ENCODE measurements around the gene KDM8. TPM values are rescaled to one million over a fixed set of nuclear protein-coding genes. Genes with fewer than 3 reads are reported as not detected.
"Not testable (repeated sequence)": the region's sequence is repeated elsewhere in the genome, so short reads cannot be mapped to it uniquely, and the experiment has no call there.

KDM8 gene
- polyA plus RNA-seq, 1 experiment: 2.5 TPM

DNA sequence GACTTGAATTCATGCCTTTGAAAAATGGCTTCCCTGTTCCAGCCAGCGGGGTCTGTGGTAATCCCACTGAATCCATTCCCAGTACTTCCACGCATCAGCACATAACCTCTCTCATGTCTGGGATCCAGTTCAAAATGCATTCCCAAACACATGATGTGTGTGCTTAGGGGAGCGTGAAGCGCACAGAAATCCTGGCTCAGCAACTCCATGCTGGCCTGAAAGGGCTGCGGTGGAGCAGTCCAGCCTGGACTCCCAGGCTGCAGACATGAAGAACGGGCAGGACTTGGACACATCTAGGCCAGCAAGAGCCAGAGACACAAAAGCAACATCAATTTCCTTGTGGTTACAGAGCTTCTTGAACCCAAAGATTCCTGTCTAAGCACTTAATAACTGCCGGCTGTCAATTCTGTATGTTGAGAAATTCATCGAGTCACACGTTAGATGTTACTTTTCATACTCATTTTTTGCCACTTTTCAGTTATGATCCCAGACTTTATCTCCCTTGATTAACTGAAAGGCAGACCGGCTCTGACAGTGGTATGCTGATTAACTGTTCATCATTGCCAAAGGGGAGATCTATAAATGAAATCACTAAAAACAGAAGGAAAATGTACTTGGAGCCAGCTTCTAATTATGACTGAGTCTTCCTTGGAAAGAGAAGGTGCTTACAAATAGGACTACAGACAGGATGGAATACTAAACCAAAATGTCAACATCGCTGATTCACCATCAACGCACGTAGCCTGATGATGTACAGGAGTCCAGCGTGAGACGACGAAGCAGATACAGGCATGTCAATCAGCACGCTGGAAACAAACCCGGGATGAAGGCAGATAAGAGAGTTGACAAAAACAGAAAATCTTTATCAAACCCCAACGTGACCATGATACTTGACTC lies 42.2 kb downstream of the KDM8 start:
- no peak for DNase-seq (ENCODE audit: low read depth, low spot score)
- peak overlapping the region; percentile 91 for H3K27ac ChIP-seq (ENCODE audit: low read depth, low read length)
- POLR2A ChIA-PET: no interaction called here
- no peak for TF ChIP-seq CTCF (IDR thresholded peaks at IDR 0.05; ENCODE audit: low read depth, low read length)
- CTCF ChIA-PET: interaction anchor here (1.0 to 2.1 kb wide), 3 partner anchors 10 to 135 kb away, joined by 3 to 6 read pairs (median 4); no protein-coding TSS in a partner anchor
- no peaks in the 10 kb centered on the region; the same call in 1 of the 2 replicates for H3K9me3 ChIP-seq (ENCODE audit: control insufficient read depth, insufficient read depth, low read length)
- H3K27me3 ChIP-seq (ENCODE audit: control insufficient read depth, insufficient read depth, low read length): no peaks in the 10 kb centered on the region
- peak overlapping the region; percentile 12; the same call in 1 of the 2 replicates for H3K4me3 ChIP-seq (ENCODE audit: low read depth, low read length)

GRCh38 chr16:27246439-27246838 lies 43.1 kb downstream of the KDM8 start:
- POLR2A ChIA-PET: interaction anchor here (0.6 kb wide), 1 partner anchor 8 kb away, joined by 5 read pairs; no protein-coding TSS in a partner anchor
- CTCF ChIA-PET: no interaction called here
- no peaks in the 10 kb centered on the region; the same call in 1 of the 2 replicates for H3K9me3 ChIP-seq (ENCODE audit: control insufficient read depth, insufficient read depth, low read length)
- DNase-seq (ENCODE audit: low read depth, low spot score): no peak
- H3K27ac ChIP-seq (ENCODE audit: low read depth, low read length): no peak overlapping the region
- TF ChIP-seq CTCF (IDR thresholded peaks at IDR 0.05; ENCODE audit: low read depth, low read length): no peak
- H3K27me3 ChIP-seq (ENCODE audit: control insufficient read depth, insufficient read depth, low read length): no peaks in the 10 kb centered on the region
- H3K4me3 ChIP-seq (ENCODE audit: low read depth, low read length): no peak overlapping the region

DNA sequence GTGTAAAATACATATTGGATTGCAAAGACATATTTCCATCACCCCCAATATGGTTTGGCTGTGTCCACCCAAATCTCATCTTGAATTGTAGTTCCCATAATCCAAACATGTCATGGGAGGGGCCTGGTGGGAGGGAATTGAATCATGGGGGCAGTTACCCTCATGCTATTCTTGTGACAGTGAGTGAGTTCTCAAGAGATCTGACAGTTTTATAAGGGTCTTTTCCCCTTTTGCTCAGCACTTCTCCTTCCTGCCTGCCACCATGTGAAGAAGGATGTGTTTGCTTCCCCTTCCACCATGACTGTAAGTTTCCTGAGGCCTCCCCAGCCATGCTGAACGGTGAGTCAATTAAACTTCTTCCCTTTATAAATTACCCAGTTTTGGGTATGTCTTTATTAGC lies 43.8 kb downstream of the KDM8 start:
- CTCF ChIA-PET: interaction anchor here (0.6 kb wide), 1 partner anchor 726 kb away, joined by 3 read pairs; no protein-coding TSS in a partner anchor
- DNase-seq (ENCODE audit: low read depth, low spot score); H3K4me3 ChIP-seq (ENCODE audit: low read depth, low read length); H3K27ac ChIP-seq (ENCODE audit: low read depth, low read length); H3K9me3 ChIP-seq (ENCODE audit: control insufficient read depth, insufficient read depth, low read length); POLR2A ChIA-PET; H3K27me3 ChIP-seq (ENCODE audit: control insufficient read depth, insufficient read depth, low read length): not testable (repeated sequence)

- H3K27ac ChIP-seq (ENCODE audit: low read depth, low read length): no peak overlapping the region
- H3K27me3 ChIP-seq (ENCODE audit: control insufficient read depth, insufficient read depth, low read length): no peaks in the 10 kb centered on the region
- no peaks in the 10 kb centered on the region for H3K9me3 ChIP-seq (ENCODE audit: control insufficient read depth, insufficient read depth, low read length)
- no peak for TF ChIP-seq CTCF (IDR thresholded peaks at IDR 0.05; ENCODE audit: low read depth, low read length)
- ChIA-PET POLR2A (interaction anchor here (0.7 kb wide), 1 partner anchor 71 kb away, joined by 10 read pairs; no protein-coding TSS in a partner anchor), CTCF (interaction anchor here (0.6 to 3.8 kb wide), 3 partner anchors 13 to 95 kb away, joined by 3 to 23 read pairs (median 5); no protein-coding TSS in a partner anchor)
- no peak for DNase-seq (ENCODE audit: low read depth, low spot score)
- H3K4me3 ChIP-seq (ENCODE audit: low read depth, low read length): no peak overlapping the region
Measured at GRCh38 chr16:27248036-27248435, 44.7 kb downstream of the KDM8 start.

DNA sequence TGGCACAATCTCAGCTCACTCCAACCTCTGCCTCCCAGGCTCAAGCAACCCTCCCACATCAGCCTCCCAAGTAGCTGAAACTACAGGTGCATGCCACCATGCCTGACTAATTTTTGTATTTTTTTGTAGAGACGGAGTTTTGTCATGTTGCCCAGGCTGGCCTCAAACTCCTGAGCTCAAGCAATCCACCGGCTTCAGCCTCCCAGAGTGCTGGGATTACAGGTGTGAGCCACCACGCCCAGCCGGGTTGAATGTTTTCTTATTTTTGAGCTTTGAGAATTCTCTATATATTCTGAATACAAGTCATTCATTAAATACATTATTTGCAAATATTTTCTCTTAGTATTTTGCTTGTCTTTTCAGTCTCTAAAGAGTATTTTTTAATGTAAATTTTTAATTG lies 45.6 kb downstream of the KDM8 start:
- CTCF ChIA-PET: interaction anchor here (3.8 kb wide), 1 partner anchor 14 kb away, joined by 23 read pairs; no protein-coding TSS in a partner anchor
- POLR2A ChIA-PET; H3K27ac ChIP-seq (ENCODE audit: low read depth, low read length); DNase-seq (ENCODE audit: low read depth, low spot score); H3K4me3 ChIP-seq (ENCODE audit: low read depth, low read length); H3K9me3 ChIP-seq (ENCODE audit: control insufficient read depth, insufficient read depth, low read length); H3K27me3 ChIP-seq (ENCODE audit: control insufficient read depth, insufficient read depth, low read length): not testable (repeated sequence)
